ENCODE measurements around the gene COL15A1. TPM values are rescaled to one million over a fixed set of nuclear protein-coding genes. Genes with fewer than 3 reads are reported as not detected.

The COL15A1 gene
- total RNA-seq, 1 experiment from 2014 or later: not detected

DNA sequence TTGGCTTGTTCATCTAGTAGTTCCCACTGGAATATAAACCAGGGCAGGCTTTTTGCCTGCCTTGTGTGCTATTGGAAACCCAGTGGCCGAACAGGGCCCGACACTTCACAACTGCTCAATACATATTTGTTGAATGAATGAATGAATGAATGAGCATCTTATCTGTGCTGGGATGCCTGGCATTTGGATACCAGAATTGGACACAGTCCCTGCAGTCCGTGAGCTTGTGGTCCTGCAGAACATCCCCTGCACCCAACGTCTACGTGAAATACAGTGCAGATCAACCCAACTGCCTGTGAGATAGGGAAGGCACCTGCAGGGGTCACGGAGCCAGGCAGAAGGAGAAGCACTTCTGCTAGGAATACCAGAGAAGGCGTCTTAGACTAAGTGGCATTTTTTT is 30.0 kb upstream of the COL15A1 start:
- Histone ChIP-seq H3K79me2 (ENCODE audit: insufficient read depth, low read length) (no peaks in the 10 kb centered on the region), H3K23ac (ENCODE audit: insufficient read length, low read depth, low read length) (no peak overlapping the region), H4K8ac (replicated peaks; ENCODE audit: insufficient read length, low read depth, low read length) (no peak overlapping the region), H3K79me1 (ENCODE audit: insufficient read depth, low read depth, low read length, poor library complexity, severe bottlenecking) (no peaks in the 10 kb centered on the region), H3K27me3 (ENCODE audit: insufficient read depth, low read length) (no peaks in the 10 kb centered on the region), H2BK120ac (ENCODE audit: low read depth, low read length, poor library complexity, severe bottlenecking) (no peak overlapping the region), H2BK12ac (ENCODE audit: insufficient read length, low read depth, low read length) (no peak overlapping the region), H3K56ac (ENCODE audit: insufficient read length, low read depth, low read length) (no peak overlapping the region), H2BK20ac (ENCODE audit: low read depth, low read length, poor library complexity, severe bottlenecking) (no peak overlapping the region), H3K14ac (ENCODE audit: insufficient read depth, low read length) (no peak overlapping the region), H3T11ph (ENCODE audit: low read length) (no peak overlapping the region), H2AFZ (ENCODE audit: low read length) (no peak overlapping the region), H4K91ac (ENCODE audit: insufficient read length, low read depth, low read length) (no peak overlapping the region), H3K9ac (ENCODE audit: extremely low read depth, insufficient read length, low read length) (no peak overlapping the region), H2AK5ac (ENCODE audit: insufficient read length, low read length) (no peak overlapping the region), H4K20me1 (ENCODE audit: control insufficient read depth, insufficient read depth, insufficient read length) (no peaks in the 10 kb centered on the region), H4K5ac (ENCODE audit: insufficient read length, low read depth, low read length) (no peak overlapping the region), H3K27ac (ENCODE audit: insufficient read length, low read depth, low read length) (no peak overlapping the region), H3K9me3 (ENCODE audit: control insufficient read depth, low read depth, low read length) (no peaks in the 10 kb centered on the region), H2BK5ac (ENCODE audit: insufficient read length, low read length) (no peak overlapping the region), H3K4me1 (ENCODE audit: insufficient read depth, low read length) (no peaks in the 10 kb centered on the region; the same call in 1 of the 2 replicates), H3K4me2 (ENCODE audit: insufficient read depth, insufficient read length, low read length) (no peak overlapping the region), H2BK15ac (ENCODE audit: low read depth, low read length) (no peak overlapping the region), H3K4ac (ENCODE audit: low read depth, low read length) (no peak overlapping the region), H3K18ac (ENCODE audit: insufficient read length, low read depth, low read length) (no peak overlapping the region), H3K23me2 (ENCODE audit: insufficient read length, low read depth, low read length, poor library complexity, severe bottlenecking) (no peaks in the 10 kb centered on the region)
- no peaks in the 10 kb centered on the region; the same call in 1 of the 2 replicates for H3K27me3 Mint-ChIP-seq (ENCODE audit: low read depth)
- no CpG with 5 or more reads among the region's 7 CpGs for WGBS (ENCODE audit: extremely low coverage, insufficient read length, low lambda C conversion rate)
- H3K9me3 Mint-ChIP-seq: no peaks in the 10 kb centered on the region
- H3K4me3 Mint-ChIP-seq: no peak overlapping the region
- TF ChIP-seq, protein P1, sequence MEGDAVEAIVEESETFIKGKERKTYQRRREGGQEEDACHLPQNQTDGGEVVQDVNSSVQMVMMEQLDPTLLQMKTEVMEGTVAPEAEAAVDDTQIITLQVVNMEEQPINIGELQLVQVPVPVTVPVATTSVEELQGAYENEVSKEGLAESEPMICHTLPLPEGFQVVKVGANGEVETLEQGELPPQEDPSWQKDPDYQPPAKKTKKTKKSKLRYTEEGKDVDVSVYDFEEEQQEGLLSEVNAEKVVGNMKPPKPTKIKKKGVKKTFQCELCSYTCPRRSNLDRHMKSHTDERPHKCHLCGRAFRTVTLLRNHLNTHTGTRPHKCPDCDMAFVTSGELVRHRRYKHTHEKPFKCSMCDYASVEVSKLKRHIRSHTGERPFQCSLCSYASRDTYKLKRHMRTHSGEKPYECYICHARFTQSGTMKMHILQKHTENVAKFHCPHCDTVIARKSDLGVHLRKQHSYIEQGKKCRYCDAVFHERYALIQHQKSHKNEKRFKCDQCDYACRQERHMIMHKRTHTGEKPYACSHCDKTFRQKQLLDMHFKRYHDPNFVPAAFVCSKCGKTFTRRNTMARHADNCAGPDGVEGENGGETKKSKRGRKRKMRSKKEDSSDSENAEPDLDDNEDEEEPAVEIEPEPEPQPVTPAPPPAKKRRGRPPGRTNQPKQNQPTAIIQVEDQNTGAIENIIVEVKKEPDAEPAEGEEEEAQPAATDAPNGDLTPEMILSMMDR (conservative IDR thresholded peaks at IDR 0.05): no peak
- H3K4me1 Mint-ChIP-seq: peaks cover 6 to 7% of the 10 kb centered on the region in 2 experiments
- no peak overlapping the region for H3K27ac Mint-ChIP-seq
- H3K36me3 Mint-ChIP-seq (ENCODE audit: insufficient read depth in 1 of 3, low read depth in 3 of 3): no peaks in the 10 kb centered on the region
- DNase-seq: no peak
